Epithelial cell of esophagus (primary cell): ENCODE data around the gene ZNF282.

Experiments used
- DNase-seq: peaks from one replicate; pipeline ENCODE4 v3.0.0; 2010; ENCODE audit warnings: low read depth
- H3K4me3 ChIP-seq: 2 replicates; pipeline ENCODE4 v1.5.1; 2011; ENCODE audit warnings: mild to moderate bottlenecking, low read length, control low read depth
- CTCF ChIP-seq: IDR thresholded peaks from 2 replicates; pipeline ENCODE4 v1.5.1; 2011; ENCODE audit warnings: low read depth, mild to moderate bottlenecking, low read length, control low read depth, inconsistent platforms; ENCODE audit not compliant: insufficient read depth; ENCODE audit errors: missing control alignments

ZNF282 gene

GRCh38 chr7:149156898-149157297, 38.4 kb upstream of the ZNF282 start:
- no peak for TF ChIP-seq CTCF
- DNase-seq: no peak
- H3K4me3 ChIP-seq: no peak overlapping the region

- no peak overlapping the region for H3K4me3 ChIP-seq
- no peak for TF ChIP-seq CTCF
- DNase-seq: peak; percentile 33
Observed at GRCh38 chr7:149161241-149161848, 34.0 kb upstream of the ZNF282 start.

- no peak for TF ChIP-seq CTCF
- DNase-seq: no peak
- H3K4me3 ChIP-seq: no peak overlapping the region
Observed at GRCh38 chr7:149166142-149166541, 29.2 kb upstream of the ZNF282 start.

- TF ChIP-seq CTCF: no peak
- DNase-seq: peak; percentile 63
- no peak overlapping the region for H3K4me3 ChIP-seq
Observed at GRCh38 chr7:149166630-149167352, 28.6 kb upstream of the ZNF282 start.

- no peak for TF ChIP-seq CTCF
- no peak overlapping the region for H3K4me3 ChIP-seq
- peak; percentile 92 for DNase-seq
Observed at GRCh38 chr7:149171892-149172533, 23.3 kb upstream of the ZNF282 start.

- DNase-seq: no peak
- no peak for TF ChIP-seq CTCF
- H3K4me3 ChIP-seq: no peak overlapping the region
Observed at GRCh38 chr7:149172534-149172920, 22.8 kb upstream of the ZNF282 start.

GRCh38 chr7:149175150-149175549, 20.2 kb upstream of the ZNF282 start:
- no peak for DNase-seq
- no peak overlapping the region for H3K4me3 ChIP-seq
- TF ChIP-seq CTCF: no peak
